IMR-90 (cell line): ENCODE data around the gene PTPRN2.

ENCODE experiments used
- BHLHE40 ChIP-seq: fragments of 150-350 bp; IDR thresholded peaks from 2 replicates; pipeline ENCODE4 v1.6.1; 2016; ENCODE audit warnings: mild to moderate bottlenecking, low read depth, low read length
- CEBPB ChIP-seq: IDR thresholded peaks from 2 replicates; pipeline ENCODE4 v1.6.1; 2012; ENCODE audit warnings: low read depth, low read length, improper control_type of control experiment
- CHD1 ChIP-seq: IDR thresholded peaks from 2 replicates; pipeline ENCODE4 v1.6.1; 2012; ENCODE audit warnings: low read depth, low read length, improper control_type of control experiment
- CTCF ChIP-seq: conservative IDR thresholded peaks from 2 replicates; pipeline ENCODE4 v1.5.1; 2012; ENCODE audit warnings: mild to moderate bottlenecking, low read depth, low read length, improper control_type of control experiment
- ELK1 ChIP-seq: fragments of 150-350 bp; IDR thresholded peaks from 2 replicates; pipeline ENCODE4 v1.6.1; 2016; ENCODE audit warnings: low read depth, mild to moderate bottlenecking, low read length, moderate library complexity, borderline replicate concordance
- FOS ChIP-seq: fragments of 150-350 bp; IDR thresholded peaks from 2 replicates; pipeline ENCODE4 v1.6.1; 2016; ENCODE audit warnings: low read depth, low read length
- MAFK ChIP-seq: IDR thresholded peaks from 2 replicates; pipeline ENCODE4 v1.6.1; 2012; ENCODE audit warnings: low read depth, low read length, improper control_type of control experiment
- MAZ ChIP-seq: IDR thresholded peaks from 2 replicates; pipeline ENCODE4 v1.6.1; 2012; ENCODE audit warnings: low read depth, mild to moderate bottlenecking, low read length, improper control_type of control experiment, moderate library complexity, borderline replicate concordance
- MXI1 ChIP-seq: IDR thresholded peaks from 2 replicates; pipeline ENCODE4 v1.6.1; 2012; ENCODE audit warnings: low read depth, mild to moderate bottlenecking, low read length, moderate library complexity, borderline replicate concordance
- POLR2A ChIP-seq: IDR thresholded peaks from 2 replicates; pipeline ENCODE4 v1.6.1; 2012; ENCODE audit warnings: mild to moderate bottlenecking, low read depth, low read length
- RAD21 ChIP-seq: IDR thresholded peaks from 2 replicates; pipeline ENCODE4 v1.6.1; 2012; ENCODE audit warnings: low read length, improper control_type of control experiment
- RCOR1 ChIP-seq: IDR thresholded peaks from 2 replicates; pipeline ENCODE4 v1.6.1; 2012; ENCODE audit warnings: mild to moderate bottlenecking, low read length, improper control_type of control experiment; ENCODE audit not compliant: insufficient replicate concordance
- RFX5 ChIP-seq: IDR thresholded peaks from 2 replicates; pipeline ENCODE4 v1.8.0; 2012; ENCODE audit warnings: low read depth, mild to moderate bottlenecking, low read length, moderate library complexity
- USF2 ChIP-seq: fragments of 150-350 bp; IDR thresholded peaks from 2 replicates; pipeline ENCODE4 v1.6.1; 2017; ENCODE audit warnings: mild to moderate bottlenecking, antibody characterized with exemption, low read length, low read depth

- no peak for TF ChIP-seq CTCF
- no peak for TF ChIP-seq RAD21
- no peak for TF ChIP-seq POLR2A
- TF ChIP-seq MAZ = no peak
- no peak for TF ChIP-seq RFX5
- TF ChIP-seq CEBPB = no peak
- no peak for TF ChIP-seq BHLHE40
- no peak for TF ChIP-seq MAFK
- no peak for TF ChIP-seq ELK1
- TF ChIP-seq USF2 = no peak
- TF ChIP-seq MXI1 = no peak
- TF ChIP-seq CHD1 = no peak
- TF ChIP-seq FOS = no peak
- no peak for TF ChIP-seq RCOR1
Measured at GRCh38 chr7:158216198-158216597, 371.4 kb downstream of the PTPRN2 start.
